GM19463 (cell line): ENCODE results near the gene ELK3.

ENCODE experiments used
- ATAC-seq: cut with Tn5 transposase; IDR thresholded peaks from one replicate; pipeline ENCODE4 v1.9.1; 2021; ENCODE audit warnings: mild to moderate bottlenecking, moderate library complexity; ENCODE audit not compliant: unreplicated experiment

Gene ELK3

GRCh38 chr12:96211988-96212387, 17.8 kb downstream of the ELK3 start:
- no peak for ATAC-seq

GRCh38 chr12:96212456-96213375, 18.5 kb downstream of the ELK3 start:
- no peak for ATAC-seq

- ATAC-seq, result no peak
Observed at GRCh38 chr12:96213869-96214268, 19.7 kb downstream of the ELK3 start.

GRCh38 chr12:96215919-96216273, 21.7 kb downstream of the ELK3 start:
- ATAC-seq, result no peak

DNA sequence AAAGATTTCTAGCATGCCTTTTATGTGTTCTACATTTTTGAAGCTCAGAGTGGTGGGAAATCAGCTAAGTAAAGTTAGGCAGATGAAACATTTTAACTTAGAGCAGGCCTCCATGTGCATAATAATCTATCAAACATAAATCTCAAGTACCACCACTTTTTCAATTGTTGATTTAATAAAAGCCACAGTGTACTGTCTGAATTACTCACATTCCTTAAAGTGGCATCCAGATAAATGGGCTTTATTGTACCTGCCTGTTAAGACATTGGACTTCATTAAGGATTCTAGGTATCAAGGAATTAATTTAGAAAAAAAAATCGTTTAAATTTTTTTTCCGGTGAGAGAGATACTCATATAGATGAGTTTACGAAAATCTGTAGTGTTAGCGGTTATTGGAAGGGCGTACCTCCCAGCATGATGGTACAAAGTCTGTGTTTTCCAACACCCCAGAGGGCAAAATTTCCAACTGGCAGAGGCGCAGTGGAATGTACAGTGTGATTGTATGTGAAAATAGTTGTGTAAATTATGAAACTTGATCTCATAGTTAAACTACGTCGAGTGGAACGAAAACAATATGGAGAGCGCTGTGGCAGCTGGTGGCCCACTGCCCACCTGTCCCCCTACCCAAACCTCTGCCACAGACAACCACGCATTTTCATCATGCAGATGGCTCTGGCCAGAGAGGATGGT, 25.0 kb downstream of the ELK3 start:
- no peak for ATAC-seq

DNA sequence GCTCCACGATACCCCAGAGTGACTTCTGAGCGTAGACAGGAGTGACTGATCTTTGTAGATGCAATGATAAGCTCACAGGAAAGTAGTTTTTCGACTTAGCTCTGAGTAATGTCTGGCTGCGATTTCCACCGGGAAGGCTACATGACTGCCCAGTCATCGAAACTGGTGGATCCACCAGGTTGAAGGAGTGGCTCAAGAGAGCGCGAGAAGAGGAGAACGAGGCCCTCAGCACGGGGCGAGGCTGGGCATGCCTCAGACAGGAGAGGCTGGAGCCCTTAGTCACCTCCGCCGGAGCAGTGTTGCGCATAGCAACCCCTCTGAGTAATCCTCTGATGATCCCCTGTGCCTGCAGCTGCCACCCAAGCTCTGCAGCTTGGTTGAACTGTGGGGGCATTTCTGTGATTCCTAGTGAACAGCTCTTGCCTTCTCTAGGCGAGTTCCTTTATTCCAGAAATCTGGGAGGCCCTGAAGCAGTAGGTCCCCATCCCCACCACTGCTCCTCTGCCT, 25.6 kb downstream of the ELK3 start:
- ATAC-seq, result no peak

DNA sequence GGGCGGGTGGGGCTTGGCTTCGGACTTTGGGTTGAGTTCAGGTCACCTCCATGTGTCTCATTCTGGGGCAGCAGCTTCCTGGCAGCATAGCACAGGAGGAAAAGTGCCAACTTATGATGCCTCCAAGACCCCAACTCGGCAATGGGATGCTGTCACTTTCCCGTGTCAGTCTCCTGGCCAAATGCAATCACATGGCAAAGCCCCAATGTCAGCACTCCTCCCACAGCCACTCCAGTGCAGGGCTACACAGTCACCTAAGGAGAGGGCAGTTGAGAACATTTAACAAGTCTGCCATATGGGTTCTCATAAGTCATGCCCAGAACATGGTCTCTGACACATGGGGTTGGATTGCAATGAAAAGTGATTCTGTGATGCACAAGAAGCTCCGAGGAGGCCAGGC, 26.7 kb downstream of the ELK3 start:
- ATAC-seq, result no peak

DNA sequence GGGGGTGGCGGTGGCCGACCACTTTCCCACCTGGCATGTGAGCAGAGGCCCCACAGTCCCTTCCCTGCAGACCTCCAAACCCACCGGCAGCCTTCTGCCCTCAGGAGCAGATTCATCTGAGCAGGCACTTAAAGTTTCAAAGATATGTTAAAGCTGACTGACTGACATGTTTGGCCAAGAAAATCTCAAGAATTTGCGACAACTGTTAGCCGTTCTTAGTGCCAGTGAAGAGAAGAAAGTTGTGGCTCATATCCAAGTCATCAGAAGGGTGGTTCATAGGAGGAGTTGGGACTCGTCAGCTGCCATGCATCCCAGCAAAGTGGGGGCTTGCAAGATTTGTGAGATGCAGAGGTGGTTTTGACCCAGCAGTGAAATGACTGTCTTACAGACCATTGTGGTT, 27.2 kb downstream of the ELK3 start:
- ATAC-seq, result no peak

- ATAC-seq, result peak; percentile 63
Observed at GRCh38 chr12:96223411-96224218, 29.4 kb downstream of the ELK3 start.

GRCh38 chr12:96224219-96224615, 30.0 kb downstream of the ELK3 start:
- ATAC-seq, result no peak

- ATAC-seq, result no peak
Observed at GRCh38 chr12:96225044-96225855, 31.1 kb downstream of the ELK3 start.

- no peak for ATAC-seq
Observed at GRCh38 chr12:96225994-96226399, 31.8 kb downstream of the ELK3 start.

DNA sequence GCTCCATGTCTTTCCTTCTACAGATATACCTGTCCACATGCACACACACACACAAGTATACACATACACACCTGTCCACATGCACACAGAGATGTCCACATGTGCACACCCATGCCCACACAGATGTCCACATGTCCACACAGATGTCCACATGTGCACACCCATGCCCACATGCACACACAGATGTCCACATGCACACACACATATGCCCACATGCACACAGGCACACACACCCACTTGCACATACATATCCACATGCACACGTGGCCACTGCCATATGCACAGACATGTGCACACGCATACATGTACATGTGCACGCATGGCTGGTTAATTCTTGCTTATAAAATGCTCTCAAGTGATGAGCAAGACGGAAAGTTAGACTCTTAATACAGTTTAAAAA, 32.2 kb downstream of the ELK3 start:
- no peak for ATAC-seq

GRCh38 chr12:96226801-96227348, 32.7 kb downstream of the ELK3 start:
- no peak for ATAC-seq

DNA sequence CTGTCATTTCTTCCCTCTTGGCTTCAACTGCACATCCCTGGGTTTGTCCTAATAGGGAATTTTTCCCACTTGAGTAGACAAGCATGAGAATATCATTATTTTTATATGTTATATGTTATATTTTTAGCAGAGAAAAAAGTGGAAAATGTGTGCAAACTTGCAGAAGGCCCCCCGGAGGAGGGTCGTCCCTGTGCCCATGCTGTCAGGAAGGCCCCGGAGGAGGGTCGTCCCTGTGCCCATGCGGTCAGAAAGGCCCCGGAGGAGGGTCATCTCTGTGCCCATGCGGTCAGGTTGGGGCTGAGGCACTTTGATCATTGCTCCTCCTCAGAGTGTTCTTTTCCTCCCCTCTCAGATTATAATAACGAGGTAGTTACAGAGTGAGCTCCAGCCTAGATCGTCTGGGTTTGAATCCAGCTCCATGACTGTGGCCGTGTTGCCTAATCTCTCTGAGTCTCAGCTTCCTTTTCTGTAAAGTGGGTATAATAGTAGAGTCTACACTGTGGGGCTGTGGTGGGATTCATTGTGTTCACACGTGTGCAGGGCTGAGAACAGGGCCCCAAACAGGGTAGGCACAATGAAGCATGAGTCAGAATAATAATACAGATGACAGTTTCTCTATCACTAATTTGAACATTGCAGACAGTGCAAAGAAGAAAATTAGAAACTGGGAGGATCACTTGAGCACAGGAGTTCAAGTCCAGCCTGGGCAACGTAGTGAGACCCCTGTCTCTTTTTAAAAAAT, 33.4 kb downstream of the ELK3 start:
- ATAC-seq, result no peak

GRCh38 chr12:96228566-96229248, 34.5 kb downstream of the ELK3 start:
- no peak for ATAC-seq

- no peak for ATAC-seq
Observed at GRCh38 chr12:96230646-96231045, 36.5 kb downstream of the ELK3 start.

- ATAC-seq, result no peak
Observed at GRCh38 chr12:96233168-96233567, 39.0 kb downstream of the ELK3 start.

- no peak for ATAC-seq
Observed at GRCh38 chr12:96233939-96234461, 39.8 kb downstream of the ELK3 start.
